GM19193 (cell line): ENCODE data around the gene CISH.

Experiments
- POLR2A ChIP-seq: IDR thresholded peaks from 4 replicates; pipeline ENCODE4 v1.6.1; 2011; ENCODE audit not compliant: insufficient read depth, insufficient read length; ENCODE audit errors: extremely low read depth

Gene CISH

DNA sequence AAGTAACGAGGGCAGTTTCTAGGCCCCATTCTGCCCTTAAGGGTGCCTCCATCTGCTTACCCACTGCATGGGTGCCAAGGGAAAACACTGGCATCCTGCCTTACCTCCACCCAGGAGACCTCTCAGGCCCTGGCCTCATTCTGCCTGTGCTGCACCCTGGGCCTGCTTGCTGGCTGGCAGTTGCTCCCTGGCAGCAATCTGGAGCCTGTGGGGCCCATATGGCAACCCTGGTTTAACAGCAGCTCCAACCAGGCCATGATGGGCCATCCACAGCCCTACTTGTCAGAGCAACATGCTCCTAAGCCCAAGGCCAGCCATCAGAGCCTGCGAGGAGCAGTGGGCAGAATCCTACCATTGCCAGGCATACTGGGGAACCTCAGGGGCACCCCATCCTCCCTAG is 47.7 kb downstream of the CISH start:
- TF ChIP-seq POLR2A, result no peak

DNA sequence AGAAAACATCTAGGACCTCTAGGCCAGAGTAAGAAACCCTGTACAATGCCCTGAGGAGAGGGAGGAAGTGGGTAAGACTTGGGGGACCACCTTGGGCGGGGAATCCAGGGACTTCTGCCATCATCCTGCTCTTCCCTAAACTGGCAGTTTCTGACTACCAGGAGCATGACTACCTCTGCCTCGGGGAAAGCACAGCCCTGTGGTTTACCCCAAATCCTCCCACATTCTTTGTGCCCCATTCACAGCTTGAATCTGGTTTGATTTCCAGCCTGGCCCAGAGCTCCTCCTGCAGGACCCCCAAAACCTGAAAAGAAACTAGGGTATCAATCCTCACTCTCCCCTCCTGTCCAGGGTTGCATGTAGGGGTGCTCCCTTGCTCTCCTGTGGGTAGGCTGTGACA is 48.7 kb downstream of the CISH start:
- no peak for TF ChIP-seq POLR2A

DNA sequence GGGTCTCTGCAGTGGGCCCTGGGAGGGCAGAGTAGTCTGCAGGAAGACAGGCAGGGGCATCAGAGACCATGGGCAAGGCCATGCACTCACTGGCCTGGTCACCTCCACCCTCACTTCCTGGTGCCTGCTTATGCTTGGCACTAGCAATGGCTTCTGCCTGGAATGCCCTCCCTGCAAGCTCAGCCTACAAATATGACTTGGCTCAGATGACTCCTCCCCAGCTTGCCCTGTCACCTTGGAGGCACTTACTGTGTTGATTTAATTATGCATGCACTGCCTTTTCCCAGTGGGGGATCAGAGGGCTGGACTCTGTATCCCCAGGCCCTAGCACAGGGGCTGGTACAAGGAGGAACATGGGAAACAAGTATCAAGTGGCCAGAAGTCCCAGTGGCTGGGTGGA is 51.9 kb downstream of the CISH start:
- TF ChIP-seq POLR2A, result no peak

DNA sequence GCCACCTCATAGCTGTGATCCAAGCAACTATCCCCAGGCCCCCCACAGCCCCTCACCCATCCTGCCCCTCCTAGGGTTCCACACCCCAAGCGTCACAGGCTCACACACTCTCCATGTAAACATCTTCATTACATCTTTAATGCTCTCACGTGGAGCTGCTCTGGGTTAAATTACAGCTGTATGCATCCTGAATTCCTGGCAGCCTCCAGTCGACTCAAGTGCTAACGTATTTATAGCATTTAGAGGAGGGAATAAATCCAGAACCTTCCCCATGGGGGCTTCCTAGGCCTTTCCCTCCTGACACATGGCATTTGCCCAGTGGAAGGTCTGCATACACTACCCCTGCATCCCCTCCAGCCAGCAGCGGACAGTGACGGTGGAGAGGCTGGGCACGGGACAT is 53.7 kb downstream of the CISH start:
- TF ChIP-seq POLR2A, result no peak

DNA sequence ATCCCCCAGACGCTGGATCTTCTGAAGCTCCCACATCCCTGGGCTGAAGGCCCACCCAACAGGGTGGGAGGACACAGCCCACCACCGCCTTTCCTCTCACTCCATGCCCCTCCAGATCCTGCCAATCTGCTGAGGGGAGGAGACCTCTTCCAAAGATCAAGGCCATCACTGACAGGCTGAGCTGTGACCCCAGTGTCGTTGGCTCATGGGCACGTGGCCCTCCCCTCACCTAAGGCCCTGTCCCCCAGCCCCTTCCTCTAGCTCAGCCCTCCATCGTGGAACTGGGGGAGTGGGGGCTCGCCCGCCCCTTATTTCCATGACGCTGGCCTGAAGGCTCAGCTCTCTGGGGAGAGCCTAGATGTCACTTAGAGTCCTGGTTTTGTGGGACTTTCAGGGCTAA is 54.5 kb downstream of the CISH start:
- no peak for TF ChIP-seq POLR2A
